GM23338 (cell line): ENCODE results near the gene PCSK2. TPM values are rescaled to one million over a fixed set of nuclear protein-coding genes. Genes with fewer than 3 reads are reported as not detected.

Source experiments
- ATAC-seq: fragments of 200-7000 bp; cut with Tn5 transposase; 3 replicates; pipeline ENCODE4 v1.9.1; 2020
- DNase-seq: peaks from one replicate; pipeline ENCODE4 v3.0.0-alpha.2; 2015; ENCODE audit warnings: low spot score
- H2AFZ ChIP-seq: fragments of 200-600 bp; sonication (generic); 2 replicates; pipeline ENCODE4 v1.8.0; 2016; ENCODE audit warnings: antibody characterized with exemption, mild to moderate bottlenecking, moderate library complexity
- H3F3A ChIP-seq: fragments of 200-600 bp; sonication (generic); replicated peaks from 2 replicates; pipeline ENCODE4 v1.8.0; 2017; ENCODE audit warnings: antibody characterized with exemption, mixed run types, low read depth
- H3K27ac ChIP-seq: fragments of 200-600 bp; sonication (generic); 2 replicates; pipeline ENCODE4 v1.6.1; 2016; ENCODE audit warnings: low read depth
- H3K27me3 ChIP-seq: fragments of 200-600 bp; sonication (generic); 2 replicates; pipeline ENCODE4 v1.8.0; 2016; ENCODE audit warnings: mild to moderate bottlenecking, mixed run types, moderate library complexity; ENCODE audit not compliant: insufficient read depth
- H3K36me3 ChIP-seq: fragments of 200-600 bp; sonication (generic); 2 replicates; pipeline ENCODE4 v1.8.0; 2016; ENCODE audit warnings: mild to moderate bottlenecking; ENCODE audit not compliant: insufficient read depth
- H3K4me1 ChIP-seq: fragments of 200-600 bp; sonication (generic); 2 replicates; pipeline ENCODE4 v1.8.0; 2016; ENCODE audit warnings: mild to moderate bottlenecking, moderate library complexity; ENCODE audit not compliant: insufficient read depth
- H3K4me2 ChIP-seq: fragments of 200-600 bp; sonication (generic); 2 replicates; pipeline ENCODE4 v1.7.1; 2017; ENCODE audit warnings: mixed run types
- H3K4me3 ChIP-seq: fragments of 200-600 bp; sonication (generic); 2 replicates; pipeline ENCODE4 v1.6.1; 2016; ENCODE audit warnings: mixed run types
- H3K79me2 ChIP-seq: fragments of 200-600 bp; sonication (generic); replicated peaks from 2 replicates; pipeline ENCODE4 v1.8.0; 2017; ENCODE audit warnings: mild to moderate bottlenecking; ENCODE audit not compliant: insufficient read depth
- H3K9me2 ChIP-seq: fragments of 200-600 bp; sonication (generic); 2 replicates; pipeline ENCODE4 v1.8.0; 2017; ENCODE audit not compliant: insufficient read depth
- H4K20me1 ChIP-seq: fragments of 200-600 bp; sonication (generic); replicated peaks from 2 replicates; pipeline ENCODE4 v1.8.0; 2017; ENCODE audit warnings: mild to moderate bottlenecking; ENCODE audit not compliant: insufficient read depth
- H3K27ac Mint-ChIP-seq: 2 replicates; pipeline ENCODE4 v1.8.0; 2020; ENCODE audit warnings: inconsistent platforms, mild to moderate bottlenecking, moderate library complexity, mixed read lengths
- H3K27me3 Mint-ChIP-seq: 3 replicates; pipeline ENCODE4 v1.8.0; 2022; ENCODE audit warnings: low read depth, mild to moderate bottlenecking, moderate library complexity, mixed read lengths, inconsistent platforms; ENCODE audit not compliant: insufficient read depth, poor library complexity
- H3K36me3 Mint-ChIP-seq: 3 replicates; pipeline ENCODE4 v1.8.0; 2021; ENCODE audit warnings: low read depth, mild to moderate bottlenecking, inconsistent platforms, moderate library complexity, mixed read lengths
- H3K4me1 Mint-ChIP-seq: 3 replicates; pipeline ENCODE4 v1.8.0; 2020; ENCODE audit warnings: mild to moderate bottlenecking, inconsistent platforms, mixed read lengths
- H3K4me3 Mint-ChIP-seq: 3 replicates; pipeline ENCODE4 v1.8.0; 2021; ENCODE audit warnings: moderate library complexity, mild to moderate bottlenecking, inconsistent platforms, mixed read lengths
- H3K9me3 Mint-ChIP-seq: 3 replicates; pipeline ENCODE4 v1.8.0; 2020; ENCODE audit warnings: moderate library complexity, mild to moderate bottlenecking, inconsistent platforms, mixed read lengths
- CREB1 ChIP-seq: fragments of 250-450 bp; sonication (Bioruptor Pico); IDR thresholded peaks from 2 replicates; pipeline ENCODE4 v1.5.0; 2020; ENCODE audit warnings: low read depth, mild to moderate bottlenecking, moderate library complexity
- CTCF ChIP-seq, 2 experiments: fragments of 200-600 bp in 1 of 2; sonication (generic) in 1 of 2; conservative IDR thresholded peaks; 2 replicates each; pipeline versions ENCODE4 v1.5.1 to v1.6.1; 2016 to 2017; ENCODE audit warnings: antibody characterized with exemption in 2 of 2, low read depth in 2 of 2, mild to moderate bottlenecking in 2 of 2, moderate library complexity in 1 of 2
- ETS1 ChIP-seq: IDR thresholded peaks from 2 replicates; pipeline ENCODE4 v1.6.1; 2016; ENCODE audit warnings: antibody characterized with exemption
- EZH2 ChIP-seq: fragments of 200-600 bp; sonication (generic); IDR thresholded peaks from one replicate; pipeline ENCODE4 v1.8.0; 2017; ENCODE audit warnings: antibody characterized with exemption, mild to moderate bottlenecking, low read depth; ENCODE audit not compliant: unreplicated experiment
- EZH2phosphoT487 ChIP-seq: fragments of 200-600 bp; sonication (generic); IDR thresholded peaks from one replicate; pipeline ENCODE4 v1.8.1; 2018; ENCODE audit warnings: antibody characterized with exemption; ENCODE audit not compliant: unreplicated experiment
- JUNB ChIP-seq: IDR thresholded peaks from one replicate; pipeline ENCODE4 v1.6.1; 2016; ENCODE audit warnings: antibody characterized with exemption; ENCODE audit not compliant: unreplicated experiment
- NANOG ChIP-seq: IDR thresholded peaks from 2 replicates; pipeline ENCODE4 v1.6.1; 2016; ENCODE audit warnings: antibody characterized with exemption, borderline replicate concordance
- POLR2AphosphoS5 ChIP-seq: IDR thresholded peaks from 2 replicates; pipeline ENCODE4 v1.6.1; 2016; ENCODE audit warnings: antibody characterized with exemption, low read depth
- STAT1 ChIP-seq: IDR thresholded peaks from one replicate; pipeline ENCODE4 v1.6.1; 2016; ENCODE audit warnings: antibody characterized with exemption; ENCODE audit not compliant: unreplicated experiment
- ZNF114 ChIP-seq: fragments of 250-450 bp; sonication (Bioruptor Pico); IDR thresholded peaks from 2 replicates; pipeline ENCODE4 v1.5.0; 2020; ENCODE audit warnings: mild to moderate bottlenecking, moderate library complexity
- ZNF331 ChIP-seq: fragments of 250-450 bp; sonication (Bioruptor Pico); IDR thresholded peaks from 2 replicates; pipeline ENCODE4 v1.5.0; 2020; ENCODE audit warnings: low read depth, mild to moderate bottlenecking, moderate library complexity
- polyA plus RNA-seq: library from polyadenylated mRNA; unstranded; fragments of >200 nt; fragmentation: Nextera tagmentation; extraction: Ambion mirVana; gene quantifications from 2 replicates; pipeline ENCODE4 v1.2.1, GENCODE V29; 2016
- total RNA-seq: library from RNA; depleted of rRNA; stranded (reverse); fragments of >200 nt; shearing (Covaris generic); gene quantifications from 2 replicates; pipeline ENCODE4 v1.2.3, GENCODE V29; 2014
- TF ChIP-seq, protein P1 (sequence below): fragments of 250-450 bp; sonication (Bioruptor Pico); IDR thresholded peaks from 2 replicates; pipeline ENCODE4 v1.5.0; 2020; ENCODE audit warnings: mild to moderate bottlenecking, moderate library complexity
- TF ChIP-seq, protein P2 (sequence below): IDR thresholded peaks from one replicate; pipeline ENCODE4 v1.6.1; 2018; ENCODE audit warnings: antibody characterized with exemption; ENCODE audit not compliant: unreplicated experiment

Gene PCSK2
- total and polyA plus RNA-seq, 2 experiments from 2014 or later, result 0.37 to 1.1 TPM

DNA sequence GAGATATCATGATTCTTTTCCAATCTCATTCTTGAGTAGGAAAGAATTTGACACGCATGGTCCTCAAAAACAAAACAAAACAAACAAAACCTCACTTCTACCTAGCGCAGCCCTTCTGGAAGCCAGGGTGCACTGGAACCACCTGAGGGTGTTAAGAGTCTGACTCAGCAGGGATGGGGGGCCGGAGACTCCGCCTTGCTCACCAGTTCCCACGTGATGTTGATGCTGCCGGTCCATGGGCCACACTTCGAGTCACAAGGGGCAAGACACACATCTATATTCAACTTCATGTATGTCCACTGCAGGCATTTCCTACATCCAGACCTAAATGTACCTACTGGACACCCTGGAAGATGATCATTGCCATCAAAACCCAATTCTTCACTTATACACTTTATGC lies 274.0 kb downstream of the PCSK2 start:
- H3K36me3 Mint-ChIP-seq, result no peaks in the 10 kb centered on the region
- no peak overlapping the region for H2AFZ ChIP-seq
- no peaks in the 10 kb centered on the region for H3F3A ChIP-seq
- no peaks in the 10 kb centered on the region for H3K36me3 ChIP-seq
- no peak overlapping the region for H3K4me3 Mint-ChIP-seq
- H3K9me3 Mint-ChIP-seq, result no peaks in the 10 kb centered on the region
- ATAC-seq (no peak), DNase-seq (no peak)
- H3K4me3 ChIP-seq, result no peak overlapping the region
- 0 out of 2 replicates have a peak, but pooled peaks cover 3% of the 10 kb centered on the region for H3K27me3 ChIP-seq
- no peak overlapping the region for H3K4me2 ChIP-seq
- no peaks in the 10 kb centered on the region for H4K20me1 ChIP-seq
- peaks cover 16% of the 10 kb centered on the region for H3K27me3 Mint-ChIP-seq
- no peaks in the 10 kb centered on the region for H3K4me1 ChIP-seq
- H3K27ac Mint-ChIP-seq, result no peak overlapping the region
- H3K4me1 Mint-ChIP-seq, result peaks cover 17% of the 10 kb centered on the region
- TF ChIP-seq, protein P1, sequence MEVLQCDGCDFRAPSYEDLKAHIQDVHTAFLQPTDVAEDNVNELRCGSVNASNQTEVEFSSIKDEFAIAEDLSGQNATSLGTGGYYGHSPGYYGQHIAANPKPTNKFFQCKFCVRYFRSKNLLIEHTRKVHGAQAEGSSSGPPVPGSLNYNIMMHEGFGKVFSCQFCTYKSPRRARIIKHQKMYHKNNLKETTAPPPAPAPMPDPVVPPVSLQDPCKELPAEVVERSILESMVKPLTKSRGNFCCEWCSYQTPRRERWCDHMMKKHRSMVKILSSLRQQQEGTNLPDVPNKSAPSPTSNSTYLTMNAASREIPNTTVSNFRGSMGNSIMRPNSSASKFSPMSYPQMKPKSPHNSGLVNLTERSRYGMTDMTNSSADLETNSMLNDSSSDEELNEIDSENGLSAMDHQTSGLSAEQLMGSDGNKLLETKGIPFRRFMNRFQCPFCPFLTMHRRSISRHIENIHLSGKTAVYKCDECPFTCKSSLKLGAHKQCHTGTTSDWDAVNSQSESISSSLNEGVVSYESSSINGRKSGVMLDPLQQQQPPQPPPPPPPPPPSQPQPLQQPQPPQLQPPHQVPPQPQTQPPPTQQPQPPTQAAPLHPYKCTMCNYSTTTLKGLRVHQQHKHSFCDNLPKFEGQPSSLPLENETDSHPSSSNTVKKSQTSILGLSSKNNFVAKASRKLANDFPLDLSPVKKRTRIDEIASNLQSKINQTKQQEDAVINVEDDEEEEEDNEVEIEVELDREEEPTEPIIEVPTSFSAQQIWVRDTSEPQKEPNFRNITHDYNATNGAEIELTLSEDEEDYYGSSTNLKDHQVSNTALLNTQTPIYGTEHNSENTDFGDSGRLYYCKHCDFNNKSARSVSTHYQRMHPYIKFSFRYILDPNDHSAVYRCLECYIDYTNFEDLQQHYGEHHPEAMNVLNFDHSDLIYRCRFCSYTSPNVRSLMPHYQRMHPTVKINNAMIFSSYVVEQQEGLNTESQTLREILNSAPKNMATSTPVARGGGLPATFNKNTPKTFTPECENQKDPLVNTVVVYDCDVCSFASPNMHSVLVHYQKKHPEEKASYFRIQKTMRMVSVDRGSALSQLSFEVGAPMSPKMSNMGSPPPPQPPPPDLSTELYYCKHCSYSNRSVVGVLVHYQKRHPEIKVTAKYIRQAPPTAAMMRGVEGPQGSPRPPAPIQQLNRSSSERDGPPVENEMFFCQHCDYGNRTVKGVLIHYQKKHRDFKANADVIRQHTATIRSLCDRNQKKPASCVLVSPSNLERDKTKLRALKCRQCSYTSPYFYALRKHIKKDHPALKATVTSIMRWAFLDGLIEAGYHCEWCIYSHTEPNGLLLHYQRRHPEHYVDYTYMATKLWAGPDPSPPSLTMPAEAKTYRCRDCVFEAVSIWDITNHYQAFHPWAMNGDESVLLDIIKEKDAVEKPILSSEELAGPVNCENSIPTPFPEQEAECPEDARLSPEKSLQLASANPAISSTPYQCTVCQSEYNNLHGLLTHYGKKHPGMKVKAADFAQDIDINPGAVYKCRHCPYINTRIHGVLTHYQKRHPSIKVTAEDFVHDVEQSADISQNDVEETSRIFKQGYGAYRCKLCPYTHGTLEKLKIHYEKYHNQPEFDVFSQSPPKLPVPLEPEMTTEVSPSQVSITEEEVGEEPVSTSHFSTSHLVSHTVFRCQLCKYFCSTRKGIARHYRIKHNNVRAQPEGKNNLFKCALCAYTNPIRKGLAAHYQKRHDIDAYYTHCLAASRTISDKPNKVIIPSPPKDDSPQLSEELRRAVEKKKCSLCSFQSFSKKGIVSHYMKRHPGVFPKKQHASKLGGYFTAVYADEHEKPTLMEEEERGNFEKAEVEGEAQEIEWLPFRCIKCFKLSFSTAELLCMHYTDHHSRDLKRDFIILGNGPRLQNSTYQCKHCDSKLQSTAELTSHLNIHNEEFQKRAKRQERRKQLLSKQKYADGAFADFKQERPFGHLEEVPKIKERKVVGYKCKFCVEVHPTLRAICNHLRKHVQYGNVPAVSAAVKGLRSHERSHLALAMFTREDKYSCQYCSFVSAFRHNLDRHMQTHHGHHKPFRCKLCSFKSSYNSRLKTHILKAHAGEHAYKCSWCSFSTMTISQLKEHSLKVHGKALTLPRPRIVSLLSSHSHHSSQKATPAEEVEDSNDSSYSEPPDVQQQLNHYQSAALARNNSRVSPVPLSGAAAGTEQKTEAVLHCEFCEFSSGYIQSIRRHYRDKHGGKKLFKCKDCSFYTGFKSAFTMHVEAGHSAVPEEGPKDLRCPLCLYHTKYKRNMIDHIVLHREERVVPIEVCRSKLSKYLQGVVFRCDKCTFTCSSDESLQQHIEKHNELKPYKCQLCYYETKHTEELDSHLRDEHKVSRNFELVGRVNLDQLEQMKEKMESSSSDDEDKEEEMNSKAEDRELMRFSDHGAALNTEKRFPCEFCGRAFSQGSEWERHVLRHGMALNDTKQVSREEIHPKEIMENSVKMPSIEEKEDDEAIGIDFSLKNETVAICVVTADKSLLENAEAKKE (CRISPR knock-in tag), result no peak
- TF ChIP-seq, protein P2, sequence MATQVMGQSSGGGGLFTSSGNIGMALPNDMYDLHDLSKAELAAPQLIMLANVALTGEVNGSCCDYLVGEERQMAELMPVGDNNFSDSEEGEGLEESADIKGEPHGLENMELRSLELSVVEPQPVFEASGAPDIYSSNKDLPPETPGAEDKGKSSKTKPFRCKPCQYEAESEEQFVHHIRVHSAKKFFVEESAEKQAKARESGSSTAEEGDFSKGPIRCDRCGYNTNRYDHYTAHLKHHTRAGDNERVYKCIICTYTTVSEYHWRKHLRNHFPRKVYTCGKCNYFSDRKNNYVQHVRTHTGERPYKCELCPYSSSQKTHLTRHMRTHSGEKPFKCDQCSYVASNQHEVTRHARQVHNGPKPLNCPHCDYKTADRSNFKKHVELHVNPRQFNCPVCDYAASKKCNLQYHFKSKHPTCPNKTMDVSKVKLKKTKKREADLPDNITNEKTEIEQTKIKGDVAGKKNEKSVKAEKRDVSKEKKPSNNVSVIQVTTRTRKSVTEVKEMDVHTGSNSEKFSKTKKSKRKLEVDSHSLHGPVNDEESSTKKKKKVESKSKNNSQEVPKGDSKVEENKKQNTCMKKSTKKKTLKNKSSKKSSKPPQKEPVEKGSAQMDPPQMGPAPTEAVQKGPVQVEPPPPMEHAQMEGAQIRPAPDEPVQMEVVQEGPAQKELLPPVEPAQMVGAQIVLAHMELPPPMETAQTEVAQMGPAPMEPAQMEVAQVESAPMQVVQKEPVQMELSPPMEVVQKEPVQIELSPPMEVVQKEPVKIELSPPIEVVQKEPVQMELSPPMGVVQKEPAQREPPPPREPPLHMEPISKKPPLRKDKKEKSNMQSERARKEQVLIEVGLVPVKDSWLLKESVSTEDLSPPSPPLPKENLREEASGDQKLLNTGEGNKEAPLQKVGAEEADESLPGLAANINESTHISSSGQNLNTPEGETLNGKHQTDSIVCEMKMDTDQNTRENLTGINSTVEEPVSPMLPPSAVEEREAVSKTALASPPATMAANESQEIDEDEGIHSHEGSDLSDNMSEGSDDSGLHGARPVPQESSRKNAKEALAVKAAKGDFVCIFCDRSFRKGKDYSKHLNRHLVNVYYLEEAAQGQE, result no peak
- no peak for TF ChIP-seq STAT1
- TF ChIP-seq POLR2AphosphoS5, result no peak
- no peak for TF ChIP-seq NANOG
- no peak for TF ChIP-seq EZH2
- TF ChIP-seq JUNB, result no peak
- TF ChIP-seq CREB1 (CRISPR knock-in tag), result no peak
- no peak for TF ChIP-seq ZNF331
- TF ChIP-seq EZH2phosphoT487, result no peak
- TF ChIP-seq ETS1, result no peak
- TF ChIP-seq CTCF (conservative IDR thresholded peaks at IDR 0.05; ENCODE audit: low read depth in 2 of 2), result no peak
- TF ChIP-seq ZNF114, result no peak
- H3K79me2 ChIP-seq, result no peaks in the 10 kb centered on the region
- H3K9me2 ChIP-seq, result no peaks in the 10 kb centered on the region
- no peak overlapping the region for H3K27ac ChIP-seq
